Pons (tissue), 1 donor: Measurements from ENCODE around the gene COMT.
A peak's percentile ranks its signal among the peaks of the same experiment; 100 is the strongest.

Source experiments
- DNase-seq: peaks from one replicate; pipeline ENCODE4 v3.0.0-alpha.2; 2016; ENCODE audit warnings: low spot score

COMT gene

DNA sequence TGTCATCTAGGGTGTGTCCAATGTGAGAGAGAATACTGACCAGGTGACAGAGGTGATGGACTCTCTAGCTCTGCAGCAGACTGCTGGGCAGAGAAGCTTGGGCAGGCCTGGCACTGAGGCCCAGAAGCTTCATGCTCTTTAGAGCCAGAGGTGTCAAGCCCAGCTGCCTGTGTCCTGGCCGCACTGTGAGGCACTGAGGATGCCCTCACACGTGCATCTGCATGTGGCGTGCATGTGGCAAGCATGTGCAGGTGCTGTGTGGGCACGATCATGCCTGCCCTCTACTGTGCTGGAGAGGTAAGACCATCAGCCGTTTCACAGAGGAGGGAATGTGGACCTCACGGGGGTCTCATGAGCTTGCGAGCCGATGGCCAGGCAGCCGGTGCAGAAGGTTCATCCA is 15.9 kb downstream of the COMT start:
- no peak for DNase-seq

DNA sequence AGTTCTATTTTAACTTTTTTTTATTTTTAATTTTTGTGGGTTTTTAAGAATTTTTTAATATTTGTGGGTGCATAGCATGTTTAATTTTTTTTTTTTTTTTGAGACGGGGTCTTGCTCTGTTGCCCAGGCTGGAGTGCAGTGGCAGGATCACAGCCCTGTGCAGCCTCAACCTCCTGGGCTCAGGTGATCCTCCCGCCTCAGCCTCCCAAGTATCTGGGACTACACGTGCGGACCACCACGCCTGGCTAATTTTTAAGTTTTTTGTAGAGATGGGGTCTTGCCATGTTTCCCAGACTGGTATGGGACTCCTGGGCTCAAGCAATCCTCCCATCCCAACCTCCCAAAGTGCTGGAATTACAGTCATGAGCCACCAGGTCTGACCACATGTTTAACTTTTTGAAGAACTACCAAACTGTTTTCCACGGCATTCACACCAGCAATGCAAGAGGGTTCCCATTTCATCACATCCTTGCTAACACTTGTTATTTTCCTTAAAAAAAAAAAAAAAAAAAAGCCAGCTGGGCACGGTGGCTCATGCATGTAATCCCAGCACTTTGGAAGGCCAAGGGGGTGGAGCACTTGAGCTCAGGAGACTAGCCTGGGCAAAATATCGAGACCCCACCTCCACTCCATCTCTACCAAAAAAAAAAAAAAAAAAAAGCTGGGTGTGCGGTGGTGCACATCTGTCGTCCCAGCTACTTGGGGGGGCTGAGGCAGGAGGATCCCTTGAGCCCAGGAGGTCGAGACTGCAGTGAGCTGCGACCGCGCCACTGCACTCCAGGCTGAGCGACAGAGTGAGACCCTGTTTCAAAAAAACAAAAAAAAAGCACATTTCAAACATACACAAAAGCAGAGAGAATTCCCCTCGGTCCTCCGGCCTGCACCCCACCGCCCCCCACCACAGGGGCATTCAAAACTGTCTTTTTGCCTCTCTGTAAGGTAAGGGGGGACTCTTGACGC is 16.8 kb downstream of the COMT start:
- no peak for DNase-seq

- DNase-seq, result no peak
These were observed 17.5 kb downstream of the COMT start for GRCh38 chr22:19959043-19959586.

GRCh38 chr22:19959587-19960490 is 18.3 kb downstream of the COMT start:
- DNase-seq, result no peak

- no peak for DNase-seq
These were observed 19.1 kb downstream of the COMT start for GRCh38 chr22:19960491-19961200.

DNA sequence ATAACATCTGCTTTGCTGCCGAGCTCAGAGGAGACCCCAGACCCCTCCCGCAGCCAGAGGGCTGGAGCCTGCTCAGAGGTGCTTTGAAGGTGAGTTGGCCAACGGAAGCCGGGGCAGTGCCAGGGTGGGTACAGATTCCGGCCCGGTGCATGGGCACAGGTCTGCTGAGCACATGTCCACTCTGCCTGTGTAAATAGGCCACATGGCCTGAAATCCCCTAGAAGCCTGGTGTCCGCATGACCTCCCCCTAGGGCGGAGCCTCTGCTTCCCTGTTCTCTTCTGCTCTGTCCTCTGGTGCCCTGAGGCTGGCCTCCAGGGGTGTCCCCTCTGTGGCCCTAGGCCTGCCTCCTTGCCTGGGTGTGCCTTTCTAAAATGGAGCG is 19.6 kb downstream of the COMT start:
- DNase-seq, result no peak

GRCh38 chr22:19961868-19962245 is 20.3 kb downstream of the COMT start:
- no peak for DNase-seq

DNA sequence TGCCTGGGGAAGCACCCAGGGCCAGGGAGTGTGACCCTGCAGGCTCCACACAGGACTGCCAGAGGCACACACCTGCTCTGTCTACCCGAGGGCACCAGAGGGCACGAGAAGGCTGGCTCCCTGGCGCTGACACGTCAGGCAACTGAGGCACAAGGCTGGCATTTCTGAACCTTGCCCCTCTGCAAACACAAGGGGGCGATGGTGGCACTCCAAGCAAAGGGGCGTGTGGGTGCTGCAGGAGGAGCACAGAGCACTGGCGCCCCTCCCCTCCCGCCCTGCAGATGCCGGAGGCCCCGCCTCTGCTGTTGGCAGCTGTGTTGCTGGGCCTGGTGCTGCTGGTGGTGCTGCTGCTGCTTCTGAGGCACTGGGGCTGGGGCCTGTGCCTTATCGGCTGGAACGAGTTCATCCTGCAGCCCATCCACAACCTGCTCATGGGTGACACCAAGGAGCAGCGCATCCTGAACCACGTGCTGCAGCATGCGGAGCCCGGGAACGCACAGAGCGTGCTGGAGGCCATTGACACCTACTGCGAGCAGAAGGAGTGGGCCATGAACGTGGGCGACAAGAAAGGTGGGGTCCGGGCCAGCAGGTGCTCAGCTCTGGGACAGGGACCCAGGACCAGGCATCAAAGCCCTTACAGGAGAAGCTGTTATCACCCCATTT is 20.8 kb downstream of the COMT start:
- peak; percentile 74 for DNase-seq

GRCh38 chr22:19962909-19963806 is 21.6 kb downstream of the COMT start:
- DNase-seq, result no peak

DNA sequence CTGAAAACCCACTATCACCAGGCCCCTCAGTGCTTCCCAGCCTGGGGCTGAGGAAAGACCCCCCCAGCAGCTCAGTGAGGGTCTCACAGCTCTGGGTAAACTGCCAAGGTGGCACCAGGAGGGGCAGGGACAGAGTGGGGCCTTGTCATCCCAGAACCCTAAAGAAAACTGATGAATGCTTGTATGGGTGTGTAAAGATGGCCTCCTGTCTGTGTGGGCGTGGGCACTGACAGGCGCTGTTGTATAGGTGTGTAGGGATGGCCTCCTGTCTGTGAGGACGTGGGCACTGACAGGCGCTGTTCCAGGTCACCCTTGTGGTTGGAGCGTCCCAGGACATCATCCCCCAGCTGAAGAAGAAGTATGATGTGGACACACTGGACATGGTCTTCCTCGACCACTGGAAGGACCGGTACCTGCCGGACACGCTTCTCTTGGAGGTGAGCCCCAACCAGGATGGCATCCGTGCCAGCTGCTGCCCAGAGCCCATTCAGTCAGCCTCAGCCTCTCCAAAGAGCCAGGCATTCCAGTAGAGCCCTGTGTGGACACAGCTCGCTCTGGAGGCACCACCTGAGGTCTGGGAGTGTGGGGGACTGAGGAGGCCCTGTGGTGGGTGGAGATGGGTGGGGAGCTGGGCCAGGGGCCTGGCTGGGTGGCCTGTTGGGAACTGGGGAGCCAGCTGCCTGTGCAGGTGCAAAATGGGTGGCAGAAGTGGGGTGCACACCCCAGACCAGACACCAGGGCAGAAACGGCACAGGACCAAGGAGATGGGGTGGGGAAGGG is 22.5 kb downstream of the COMT start:
- no peak for DNase-seq

- no peak for DNase-seq
These were observed 23.3 kb downstream of the COMT start for GRCh38 chr22:19964701-19965386.

- DNase-seq, result no peak
These were observed 24.5 kb downstream of the COMT start for GRCh38 chr22:19965771-19966709.

DNA sequence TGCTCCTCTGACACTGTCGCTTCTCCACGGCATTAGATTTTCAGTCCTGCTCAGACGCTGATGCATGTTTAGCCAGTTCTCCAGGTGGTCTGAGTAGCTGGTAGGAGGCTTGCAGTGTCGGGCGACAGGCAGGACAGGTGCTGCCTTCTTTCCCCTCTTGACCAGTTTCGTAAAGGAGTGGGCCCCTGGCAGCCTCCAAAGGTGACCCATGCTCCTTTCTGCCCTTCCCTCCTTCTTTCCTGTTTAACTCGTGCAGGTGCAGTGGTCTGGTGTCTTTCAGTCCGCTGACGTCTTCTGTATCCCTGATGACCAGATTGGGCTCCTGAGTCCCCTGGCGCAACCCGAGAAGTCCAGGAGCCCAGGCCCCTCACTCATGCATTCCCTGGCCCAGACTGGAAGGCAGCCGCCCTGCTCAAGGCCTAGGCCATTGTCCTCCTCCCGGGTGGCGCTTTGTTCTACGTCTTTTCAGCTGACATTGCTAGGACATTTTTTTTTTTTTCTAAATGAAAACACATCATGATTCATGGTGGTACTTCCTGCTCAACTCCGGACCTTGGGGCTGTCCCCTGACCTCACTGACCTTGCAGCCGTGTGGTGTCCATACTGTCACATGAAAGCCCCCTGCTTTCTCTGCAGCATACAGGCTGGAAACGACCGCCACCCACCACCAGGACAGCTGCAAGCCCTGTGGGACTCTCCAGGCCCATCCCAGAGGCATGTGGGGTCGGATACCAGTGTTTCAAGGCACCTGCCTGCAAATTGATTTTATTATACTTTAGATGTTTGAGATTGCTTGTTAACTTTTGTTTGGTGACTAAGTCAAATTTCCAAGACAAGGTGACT is 25.6 kb downstream of the COMT start:
- DNase-seq, result no peak

GRCh38 chr22:19967850-19968449 is 26.4 kb downstream of the COMT start:
- DNase-seq, result no peak

GRCh38 chr22:19968450-19968891 is 26.9 kb downstream of the COMT start:
- no peak for DNase-seq
